NT2/D1 (cell line): ENCODE results near the gene HDAC10.

Experiments used
- SUZ12 ChIP-seq: IDR thresholded peaks from 2 replicates; pipeline ENCODE4 v1.6.1; 2011; ENCODE audit not compliant: insufficient read length, insufficient read depth; ENCODE audit errors: extremely low read depth
- YY1 ChIP-seq: IDR thresholded peaks from 2 replicates; pipeline ENCODE4 v1.6.1; 2011; ENCODE audit not compliant: insufficient read length, insufficient read depth
- ZNF274 ChIP-seq: IDR thresholded peaks from 2 replicates; pipeline ENCODE4 v1.6.1; 2011; ENCODE audit warnings: mild to moderate bottlenecking, low read depth, low read length

- TF ChIP-seq YY1 (no peak), SUZ12 (no peak), ZNF274 (no peak)
These were observed 7.6 kb upstream of the HDAC10 start for GRCh38 chr22:50258361-50259292.
